NCI-H1105 treated with DMSO at 0.1 percent for 48 hours (cell line): ENCODE results near the gene MDM4.

Experiments
- DNase-seq: peaks from one replicate; lab custom pipeline; 2025; lab: John Stamatoyannopoulos, UW

MDM4 gene

DNA sequence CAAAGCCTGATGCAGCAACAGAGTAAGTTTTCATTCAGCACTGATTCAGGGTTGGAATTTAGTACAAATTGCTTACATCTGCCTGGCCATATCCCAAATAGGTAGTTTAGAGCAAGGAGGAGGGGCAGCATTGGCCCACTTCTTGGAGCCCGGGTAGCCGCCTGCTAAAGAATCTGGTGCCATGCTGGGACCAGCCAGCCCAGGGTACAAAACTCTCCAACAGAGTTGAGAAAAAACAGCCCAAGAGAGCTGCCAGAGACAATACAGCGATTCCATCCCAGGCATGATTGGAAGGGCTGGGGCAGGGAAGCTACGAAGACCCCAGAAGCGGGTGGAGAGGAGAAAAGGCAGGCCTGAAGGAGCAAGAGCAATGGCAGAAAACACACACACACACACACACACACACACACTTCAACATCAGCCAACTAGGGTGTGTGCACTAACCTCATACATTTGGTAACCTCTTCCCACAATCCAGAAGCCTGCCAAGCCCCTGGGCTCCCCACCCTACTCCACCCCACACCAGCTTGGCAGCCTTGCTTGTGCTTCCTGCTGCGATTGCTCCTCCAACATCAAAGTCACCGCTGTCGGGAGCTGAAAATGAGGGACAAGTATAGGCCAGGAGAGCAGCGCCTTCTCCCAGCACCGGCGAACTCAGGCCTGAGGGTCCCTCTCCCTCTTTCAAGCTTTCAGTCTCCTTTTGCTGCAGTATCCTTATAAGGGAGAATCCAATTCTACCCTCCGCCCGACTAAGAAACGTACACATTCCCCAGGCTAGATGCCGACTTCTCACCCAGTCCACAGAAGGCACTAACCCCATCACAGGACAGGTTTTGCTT is 22.8 kb upstream of the MDM4 start:
- DNase-seq, result peak; percentile 70

DNA sequence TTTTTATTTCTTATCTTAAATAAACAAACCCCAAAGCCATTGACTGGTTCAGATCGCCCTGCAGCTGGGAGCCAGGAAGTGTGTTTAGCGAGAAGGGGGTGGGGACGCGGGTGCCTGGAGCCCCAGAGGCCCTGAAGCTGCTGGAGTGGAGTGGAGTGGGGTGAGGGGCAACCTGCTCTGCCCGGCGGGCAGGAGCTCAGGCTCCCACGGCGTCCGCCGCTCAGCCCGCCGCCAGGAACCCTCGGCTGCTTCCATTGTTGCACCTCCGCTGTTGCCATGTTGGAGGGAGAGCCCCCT is 22.3 kb upstream of the MDM4 start:
- DNase-seq, result peak; percentile 75

DNA sequence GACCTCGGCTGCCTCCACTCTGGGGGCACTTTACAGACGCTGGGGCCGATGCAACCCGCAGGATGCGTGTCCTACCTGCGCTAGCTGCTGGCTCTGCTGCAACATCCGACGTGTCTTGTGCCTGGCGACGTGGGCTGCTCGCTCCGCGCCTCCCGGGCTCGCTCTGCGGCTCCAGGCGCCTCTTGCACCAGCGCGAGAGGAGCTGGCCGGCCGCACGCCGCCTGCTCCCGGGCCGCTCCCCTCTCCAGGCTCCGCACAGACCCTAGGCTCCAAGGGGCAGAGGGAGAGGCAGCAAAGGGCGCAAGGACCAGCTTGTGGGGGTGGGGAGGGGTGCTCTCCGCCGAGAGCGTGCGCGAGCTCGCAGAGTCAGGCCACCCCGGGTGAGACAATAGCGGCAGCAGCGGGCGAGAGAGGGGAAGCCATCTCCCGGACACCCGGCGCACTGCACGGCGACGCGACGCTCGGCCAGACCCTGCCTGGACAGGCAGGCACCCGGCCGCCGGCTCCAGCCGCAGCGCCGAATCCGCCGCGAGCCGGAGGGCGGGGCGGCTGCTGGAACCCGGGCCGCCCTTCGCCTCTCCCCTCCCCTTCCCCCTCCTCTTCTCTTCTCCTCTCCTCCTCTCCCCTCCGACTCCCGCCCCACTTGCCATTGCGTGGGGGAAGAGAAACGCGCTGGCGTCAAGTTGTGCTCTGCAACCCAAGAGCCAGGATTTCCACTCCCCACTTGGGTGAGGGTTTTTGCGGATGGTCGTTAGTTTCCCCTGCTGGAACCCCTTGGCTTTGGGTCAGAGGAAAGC is 21.7 kb upstream of the MDM4 start, which contains the start of gene PIK3C2B:
Gene PIK3C2B, minus strand, starts transcription at position 525 of the 797 bp plus-strand sequence. CDS start 25,003 bp downstream, outside the sequence.
- peak; percentile 83 for DNase-seq

DNA sequence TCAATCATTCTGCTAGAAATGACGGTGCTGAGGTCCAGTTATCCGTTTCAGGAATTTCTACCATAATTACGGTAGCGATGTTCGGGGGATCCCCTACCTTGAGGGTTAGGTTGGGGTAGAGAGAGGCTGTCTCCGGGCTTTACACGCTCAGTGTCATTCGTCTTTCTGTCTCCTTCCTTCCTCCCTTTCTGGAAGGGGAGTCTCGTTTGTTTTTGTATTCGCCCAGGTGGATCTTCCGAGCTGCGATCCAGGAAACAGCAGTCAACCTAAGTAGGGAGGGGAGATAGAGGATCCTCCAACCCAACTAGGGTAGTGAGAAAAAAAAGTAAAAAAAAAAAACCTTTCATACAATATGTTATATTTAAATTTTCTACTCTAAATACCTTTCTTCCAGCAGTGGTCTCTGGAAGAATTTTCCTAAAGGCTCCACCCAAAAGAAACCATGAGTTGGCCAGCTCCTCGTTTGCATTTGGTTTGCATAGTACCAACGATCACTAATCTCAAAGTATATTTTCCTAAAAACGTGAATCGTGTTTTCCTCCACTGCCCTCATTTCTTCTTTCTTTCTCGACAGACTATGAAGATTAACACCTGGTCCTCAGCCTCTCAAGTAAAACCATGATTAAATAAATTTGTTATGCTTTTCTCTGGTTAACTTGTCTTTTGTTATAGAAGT is 21.0 kb upstream of the MDM4 start:
- DNase-seq, result no peak

DNA sequence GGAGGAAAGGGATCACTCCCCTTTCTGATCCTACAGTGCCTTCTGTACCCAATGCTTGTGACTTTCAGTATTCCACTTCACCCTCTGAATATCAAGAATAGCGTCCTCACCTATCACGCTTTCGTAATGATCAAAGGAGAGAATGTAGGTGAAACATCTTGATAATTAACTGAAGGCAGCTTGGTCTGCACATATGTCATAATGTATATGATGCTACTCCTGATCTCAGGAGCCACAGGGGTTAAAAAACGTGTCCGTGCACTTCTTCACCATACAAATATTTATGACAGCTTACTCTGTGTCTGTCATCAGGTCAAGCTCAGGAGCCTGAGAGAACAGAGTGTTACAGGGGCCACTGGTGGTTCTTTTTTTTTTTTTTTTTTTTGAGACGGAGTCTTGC is 20.4 kb upstream of the MDM4 start:
- no peak for DNase-seq

DNA sequence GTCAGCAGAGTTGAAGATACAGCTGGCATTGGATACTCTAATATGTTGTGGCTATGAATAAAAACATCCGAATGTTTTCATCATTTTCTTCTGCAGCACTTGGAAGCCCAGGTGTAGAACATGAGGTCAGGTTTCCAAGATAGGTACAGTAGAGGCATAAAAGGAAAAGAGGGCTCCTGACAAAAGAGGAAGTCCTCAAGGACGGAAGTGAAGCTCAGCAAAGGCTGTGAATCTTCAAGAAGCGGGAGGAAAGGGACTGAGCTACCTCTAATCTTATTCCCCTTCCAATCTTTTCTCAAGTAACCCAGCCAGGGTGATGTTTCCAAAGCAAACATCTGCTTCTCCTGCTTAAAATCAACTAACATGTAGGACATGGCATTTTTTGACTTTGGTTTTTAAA is 17.2 kb upstream of the MDM4 start:
- DNase-seq, result no peak

DNA sequence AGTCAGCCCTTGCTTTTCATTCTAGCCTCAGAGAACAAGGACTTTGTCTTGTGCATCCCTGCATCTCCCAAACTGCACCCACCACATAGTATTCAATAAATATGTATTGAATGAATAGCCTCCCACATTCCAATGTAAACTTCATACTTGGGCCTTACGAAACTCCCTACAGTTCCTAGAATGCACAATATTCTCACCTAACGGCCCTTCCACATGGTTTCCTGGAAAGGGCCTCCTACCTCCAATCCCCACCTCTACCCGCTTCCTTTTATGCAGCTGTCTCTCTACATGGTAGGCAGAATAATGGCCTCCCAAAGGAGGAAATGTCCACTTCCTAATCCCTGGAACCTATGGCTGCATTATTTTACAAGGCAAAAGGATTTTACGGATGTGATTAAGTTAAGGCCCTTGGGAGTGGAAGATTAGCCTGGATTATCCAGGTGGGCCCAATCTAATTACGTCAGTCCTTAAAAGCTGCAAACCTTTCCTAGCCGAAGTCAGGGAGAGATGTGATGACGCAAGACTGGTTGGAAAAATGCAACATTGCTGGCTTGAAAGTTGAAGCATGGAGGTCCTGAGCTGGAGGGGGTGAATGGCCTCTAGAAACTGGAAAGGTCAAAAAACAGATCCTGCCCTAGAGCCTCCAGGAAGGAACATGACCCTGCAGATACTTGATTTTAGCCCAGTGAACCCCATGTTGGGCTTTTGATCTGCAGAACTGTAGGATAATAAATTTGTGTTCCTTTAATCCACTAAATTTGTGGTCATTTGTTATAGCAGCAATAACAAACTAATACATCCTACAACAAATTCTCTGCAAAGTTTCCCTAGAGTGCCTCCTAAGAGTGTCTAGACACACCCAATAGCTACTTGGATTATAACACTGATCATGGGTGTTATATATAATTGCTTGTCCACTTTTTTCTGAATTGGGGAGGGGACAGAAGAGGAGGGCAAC is 16.4 kb upstream of the MDM4 start:
- DNase-seq, result no peak

DNA sequence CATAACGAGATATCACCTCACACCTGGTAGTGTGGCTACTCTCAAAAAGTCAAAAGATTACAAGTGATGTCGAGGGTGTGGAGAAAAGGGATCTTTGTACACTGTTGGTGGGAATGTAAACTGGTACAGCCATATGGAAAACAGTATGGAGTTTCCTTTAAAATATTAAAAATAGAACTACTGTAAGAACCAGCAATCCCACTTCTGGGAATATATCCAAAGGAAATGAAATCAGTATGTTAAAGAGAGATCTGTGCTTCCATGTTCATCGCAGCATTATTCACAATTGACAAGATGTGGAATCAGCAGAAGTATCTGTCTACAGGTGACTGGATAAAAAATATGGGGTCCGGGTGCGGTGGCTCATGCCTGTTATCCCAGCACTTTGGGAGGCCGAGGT is 14.0 kb upstream of the MDM4 start:
- DNase-seq, result no peak

DNA sequence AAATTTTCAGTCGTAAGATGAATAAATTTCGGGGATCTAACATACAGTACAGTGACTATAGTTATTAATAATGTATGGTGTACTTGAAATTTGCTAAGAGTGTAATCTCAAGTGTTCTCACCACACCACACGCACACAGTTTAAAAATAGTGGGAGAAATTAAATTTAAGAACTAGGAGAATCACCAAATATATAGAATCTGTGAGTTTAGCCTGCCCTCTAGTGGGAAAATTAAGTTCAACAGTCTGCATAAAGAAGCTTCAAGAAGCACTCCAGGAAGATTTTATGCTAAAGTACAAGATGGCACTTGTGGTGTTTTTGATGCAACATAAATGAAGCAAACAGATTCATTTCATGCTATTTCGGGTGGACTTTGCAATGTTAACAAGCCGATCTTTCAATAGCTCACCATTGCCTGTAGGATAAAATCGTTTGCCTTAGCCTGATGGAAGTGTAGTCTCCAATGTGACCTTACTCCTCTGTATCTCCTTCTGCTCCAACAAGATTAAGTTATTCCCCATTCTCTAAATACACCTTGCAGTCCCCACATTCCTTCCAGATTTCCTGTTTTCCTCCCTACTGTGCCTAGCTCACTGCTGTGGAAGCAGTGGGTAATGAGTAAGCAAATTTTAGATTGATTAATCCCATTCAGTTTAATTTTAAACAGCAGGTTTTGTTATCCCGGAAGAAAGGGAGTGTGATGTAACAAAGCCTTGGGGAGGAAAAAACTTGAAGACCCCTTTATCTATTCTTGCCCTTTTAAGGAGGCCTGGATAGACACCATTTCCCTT is 12.9 kb upstream of the MDM4 start:
- DNase-seq, result peak; percentile 78

DNA sequence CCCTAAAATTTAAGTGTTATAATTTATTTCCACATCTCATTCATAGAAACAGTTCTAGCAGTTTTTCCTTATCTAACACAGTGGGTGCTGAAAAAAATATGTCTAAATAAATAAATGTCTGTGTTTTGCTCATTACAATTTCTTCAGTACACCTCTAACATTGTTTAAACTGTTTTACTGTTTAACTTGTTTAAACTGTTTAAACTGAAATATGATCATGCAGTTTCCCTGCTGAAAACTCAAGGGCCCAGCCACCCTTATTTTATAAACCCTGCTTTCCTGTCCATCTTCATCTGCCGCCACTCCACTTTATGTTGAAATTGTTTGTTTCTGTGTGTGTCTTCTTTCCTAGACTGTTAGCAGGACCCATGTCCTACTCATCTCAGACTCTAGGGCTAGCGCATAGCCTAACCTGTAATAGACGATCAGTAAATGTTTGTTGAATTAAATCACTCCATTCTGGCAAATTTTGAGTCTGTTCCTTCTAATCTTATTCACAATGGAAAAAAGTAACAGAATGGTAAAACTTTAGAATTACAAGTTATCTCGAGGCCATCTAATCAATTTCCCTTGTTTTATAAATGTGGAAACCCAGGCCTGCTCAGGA is 12.2 kb upstream of the MDM4 start:
- no peak for DNase-seq

DNA sequence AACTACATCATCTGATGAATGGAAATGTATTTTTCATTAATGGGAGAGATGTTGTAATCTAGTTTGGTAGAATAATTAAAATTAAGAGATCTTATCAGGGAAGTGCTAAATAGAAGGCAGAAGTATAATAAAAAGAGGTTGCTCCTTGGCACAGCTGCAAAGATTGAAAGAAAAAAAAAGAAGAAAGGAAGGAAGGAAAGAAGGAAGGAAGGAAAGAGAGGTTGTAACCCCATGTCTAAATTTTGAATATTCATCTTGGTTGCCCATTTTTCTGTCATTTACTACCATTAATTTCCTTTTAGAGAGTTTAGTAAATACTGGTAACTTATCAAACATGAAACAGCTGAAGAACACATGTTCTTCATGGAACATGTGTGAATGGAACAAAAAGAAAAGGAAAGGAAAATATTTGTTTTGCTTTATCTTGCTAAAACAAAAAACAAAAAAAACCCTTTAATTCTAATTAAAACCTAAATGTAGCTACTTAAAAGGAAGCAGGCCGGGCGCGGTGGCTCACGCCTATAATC is 10.5 kb upstream of the MDM4 start:
- peak; percentile 55 for DNase-seq

DNA sequence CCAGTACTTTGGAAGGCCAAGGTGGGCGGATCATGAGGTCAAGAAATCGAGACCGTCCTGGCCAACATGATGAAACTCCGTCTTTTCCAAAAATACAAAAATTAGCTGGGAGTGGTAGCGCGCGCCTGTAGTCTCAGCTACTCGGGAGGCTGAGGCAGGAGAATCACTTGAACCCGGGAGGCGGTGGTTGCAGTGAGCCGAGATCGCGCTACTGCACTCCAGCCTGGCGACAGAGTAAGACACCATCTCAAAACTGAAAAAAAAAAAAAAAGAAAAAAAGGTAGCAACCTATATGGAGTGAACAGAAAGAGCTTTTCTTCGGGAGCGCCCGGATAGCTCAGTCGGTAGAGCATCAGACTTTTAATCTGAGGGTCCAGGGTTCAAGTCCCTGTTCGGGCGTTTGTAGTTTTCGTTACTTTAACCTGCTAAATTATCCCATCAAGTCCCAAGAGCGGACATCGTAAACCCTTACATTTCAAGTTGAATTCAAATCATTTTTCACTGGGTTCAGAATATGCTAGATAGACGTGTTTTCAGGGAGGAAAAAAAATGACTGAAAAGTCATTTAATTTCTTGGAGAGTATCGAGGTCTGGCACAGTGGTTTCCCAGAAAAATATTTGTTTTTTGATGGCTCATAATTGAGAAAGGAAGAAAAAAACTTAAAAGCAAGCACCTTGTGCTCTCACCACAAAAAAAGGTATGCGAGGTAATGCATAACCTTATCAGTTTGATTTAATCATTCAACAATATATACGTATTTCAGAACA is 9.8 kb upstream of the MDM4 start:
- peak; percentile 82 for DNase-seq

DNA sequence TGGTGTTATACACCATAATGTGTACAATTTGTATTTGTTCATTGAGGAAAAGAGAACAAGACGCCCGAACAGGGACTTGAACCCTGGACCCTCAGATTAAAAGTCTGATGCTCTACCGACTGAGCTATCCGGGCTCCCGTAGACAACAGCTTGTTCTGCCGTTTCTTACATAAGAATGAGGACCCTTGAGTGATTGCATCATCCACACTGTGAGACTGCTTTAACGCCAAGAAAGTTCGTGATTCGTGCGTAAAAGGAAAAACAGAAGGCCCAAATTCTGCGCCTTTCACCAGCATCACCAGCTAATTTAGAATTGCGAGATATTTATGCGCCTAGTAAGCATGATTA is 9.3 kb upstream of the MDM4 start:
- peak; percentile 89 for DNase-seq

DNA sequence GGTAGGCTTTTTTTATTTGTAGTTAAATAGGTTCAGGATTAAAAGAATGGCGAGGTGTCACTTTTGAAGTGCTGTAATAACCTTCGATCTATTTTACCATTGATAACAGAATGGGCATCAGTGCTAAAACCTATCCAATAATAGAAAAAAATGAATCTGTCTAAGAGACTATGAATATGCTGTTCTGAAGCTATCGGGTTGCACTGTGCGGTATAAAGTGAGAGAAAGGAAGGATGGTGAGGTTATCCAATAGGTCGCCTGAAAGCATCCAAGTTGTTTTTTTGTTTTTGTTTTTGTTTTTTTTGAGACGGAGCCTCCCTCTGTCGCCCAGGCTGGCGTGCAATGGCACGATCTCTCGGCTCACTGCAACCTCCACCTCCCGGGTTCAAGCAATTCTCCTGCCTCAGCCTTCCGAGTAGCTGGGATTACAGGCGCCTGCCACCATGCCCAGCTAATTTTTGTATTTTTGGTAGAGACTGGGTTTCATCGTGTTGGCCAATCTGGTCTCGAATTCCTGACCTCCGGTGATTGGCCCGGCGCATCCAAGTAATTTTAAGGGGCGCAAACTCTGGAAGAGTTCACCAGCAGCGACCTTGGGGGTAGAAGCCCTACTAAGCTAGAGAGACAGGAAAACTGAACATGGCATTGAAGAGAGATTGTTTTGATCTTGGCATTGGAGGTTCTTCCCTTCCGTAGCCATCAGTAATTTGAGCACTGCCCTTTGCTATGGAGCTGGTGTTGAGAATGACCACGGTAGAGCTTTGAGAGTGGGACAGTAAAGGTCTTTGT is 8.7 kb upstream of the MDM4 start:
- DNase-seq, result peak; percentile 74

DNA sequence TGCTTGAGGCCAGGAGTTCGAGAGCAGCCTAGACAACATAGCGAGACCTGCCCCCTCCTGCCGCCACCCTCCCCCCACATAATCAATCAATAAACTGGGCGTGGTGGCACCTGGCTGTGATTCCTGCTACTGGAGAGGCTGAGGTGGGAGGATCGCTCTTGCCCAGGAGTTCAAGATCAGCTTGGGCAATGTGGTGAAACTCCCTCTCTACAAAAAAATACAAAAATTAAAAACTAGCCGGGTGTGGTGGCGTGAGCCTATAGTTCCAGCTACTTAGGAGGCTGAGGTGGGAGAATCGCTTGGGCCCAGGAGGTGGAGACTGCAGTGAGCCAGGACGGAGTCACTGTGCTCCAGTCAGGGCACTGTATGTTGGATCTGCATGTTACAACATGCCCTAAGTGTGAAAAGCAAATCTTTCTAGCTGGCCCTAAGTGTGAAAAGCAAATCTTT is 7.0 kb upstream of the MDM4 start:
- DNase-seq, result no peak

DNA sequence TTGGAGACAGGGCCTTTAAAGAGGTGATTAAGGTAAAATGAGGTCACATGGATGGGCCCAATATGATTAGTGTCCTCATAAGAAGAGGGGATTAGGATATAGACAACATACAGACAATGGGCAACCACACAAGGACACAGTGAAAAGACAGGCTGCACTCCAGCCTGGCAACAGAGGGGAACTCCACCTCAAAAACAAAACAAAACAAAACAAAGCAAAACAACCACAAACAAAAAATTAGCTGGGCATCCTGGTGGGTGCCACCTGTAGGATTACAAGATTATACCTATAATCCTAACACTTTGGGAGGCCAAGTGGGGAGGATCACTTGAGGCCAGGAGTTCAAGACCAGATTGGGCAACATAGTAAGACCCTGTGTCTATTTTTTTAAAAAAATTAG is 4.8 kb upstream of the MDM4 start:
- DNase-seq, result no peak

DNA sequence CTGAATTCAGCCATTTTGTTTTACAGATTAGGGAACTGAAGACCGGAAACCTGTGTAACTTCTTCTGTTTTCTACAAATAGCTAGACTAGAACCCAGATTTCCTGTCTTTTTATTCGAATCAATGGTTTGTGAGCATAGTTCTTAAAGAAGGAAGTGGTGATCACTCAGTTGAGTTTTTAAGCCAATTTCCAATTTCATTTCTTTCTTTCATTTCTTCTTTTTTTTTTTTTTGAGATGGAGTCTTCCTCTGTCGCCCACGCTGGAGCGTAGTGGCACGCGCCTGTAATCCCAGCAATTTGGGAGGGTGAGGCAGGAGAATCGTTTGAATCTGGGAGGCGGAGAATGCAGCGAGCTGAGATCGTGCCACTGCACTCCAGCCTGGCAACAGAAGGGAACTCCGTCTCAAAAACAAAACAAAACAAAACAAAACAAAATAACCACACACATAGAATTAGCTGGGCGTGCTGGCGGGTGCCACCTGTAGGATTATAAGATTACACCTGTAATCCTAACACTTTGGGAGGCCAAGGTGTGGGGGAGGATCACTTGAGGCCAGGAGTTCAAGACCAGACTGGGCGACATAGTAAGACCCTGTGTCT is 3.0 kb upstream of the MDM4 start:
- DNase-seq, result no peak

DNA sequence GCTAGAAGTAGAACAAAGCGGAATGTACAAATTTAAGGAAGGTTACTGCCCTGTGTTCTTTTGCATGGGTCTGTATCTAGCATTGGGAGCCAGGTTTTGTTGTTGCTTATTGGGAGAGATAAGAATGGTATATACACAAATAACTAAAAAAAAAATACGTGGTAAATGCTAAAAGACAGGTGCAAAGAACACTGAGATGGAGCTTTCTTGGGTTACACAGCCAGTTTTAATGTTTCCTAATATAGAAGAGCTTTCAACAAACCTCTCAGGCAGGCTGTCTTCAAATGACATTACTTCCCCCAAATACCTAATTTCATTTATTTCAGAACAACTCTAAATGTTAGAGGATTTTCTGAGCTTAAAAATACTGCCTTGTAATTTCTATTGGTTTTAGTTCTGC is 1.4 kb upstream of the MDM4 start:
- no peak for DNase-seq
